DMS153 treated with DMSO at 0.1 percent for 48 hours (cell line): Measurements from ENCODE around the gene PITPNM1.
"Not testable (repeated sequence)": the region's sequence is repeated elsewhere in the genome, so short reads cannot be mapped to it uniquely, and the experiment has no call there.

Source experiments
- DNase-seq: peaks from one replicate; lab custom pipeline; 2025; ENCODE audit not compliant: unreplicated experiment; lab: John Stamatoyannopoulos, UW

Gene PITPNM1

DNA sequence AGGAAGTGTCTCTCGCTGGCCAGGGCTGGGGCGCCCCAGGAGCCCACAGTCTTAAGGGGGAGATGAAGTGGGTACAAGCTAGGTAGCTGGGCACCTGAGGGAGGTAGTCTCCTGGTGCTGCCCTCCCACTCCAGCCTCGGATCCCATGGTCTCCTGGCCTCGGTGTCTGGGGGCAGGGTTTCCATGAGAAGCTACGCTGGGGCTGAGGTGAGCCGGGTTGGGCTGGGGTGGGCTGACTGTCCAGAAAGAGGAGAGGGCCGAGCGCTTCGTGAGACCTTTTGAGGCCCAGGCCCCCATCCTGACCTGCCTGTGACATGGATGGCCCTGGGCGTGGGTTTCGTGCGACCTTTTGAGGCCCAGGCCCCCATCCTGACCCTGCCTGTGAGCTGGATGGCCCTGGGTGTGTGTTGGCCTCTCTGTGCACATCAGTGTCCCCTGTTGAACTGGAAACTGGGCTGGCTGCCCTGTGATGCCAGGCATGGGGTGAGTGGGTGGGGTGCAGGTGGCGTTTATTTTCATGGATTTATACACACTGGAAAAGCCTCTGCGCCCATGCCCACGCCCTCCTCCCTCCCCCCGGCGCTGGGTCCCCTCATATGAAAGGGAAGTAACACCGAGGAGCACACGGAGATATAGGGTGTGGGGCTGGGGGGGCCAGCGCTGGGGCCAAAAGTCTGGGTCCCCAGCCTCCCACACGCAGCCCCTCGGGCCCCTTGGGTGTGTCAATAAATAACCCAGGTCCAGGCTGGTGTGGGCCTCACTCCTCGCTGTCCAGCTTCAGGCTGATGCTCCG lies 13.7 kb downstream of the PITPNM1 start:
- no peak for DNase-seq

DNA sequence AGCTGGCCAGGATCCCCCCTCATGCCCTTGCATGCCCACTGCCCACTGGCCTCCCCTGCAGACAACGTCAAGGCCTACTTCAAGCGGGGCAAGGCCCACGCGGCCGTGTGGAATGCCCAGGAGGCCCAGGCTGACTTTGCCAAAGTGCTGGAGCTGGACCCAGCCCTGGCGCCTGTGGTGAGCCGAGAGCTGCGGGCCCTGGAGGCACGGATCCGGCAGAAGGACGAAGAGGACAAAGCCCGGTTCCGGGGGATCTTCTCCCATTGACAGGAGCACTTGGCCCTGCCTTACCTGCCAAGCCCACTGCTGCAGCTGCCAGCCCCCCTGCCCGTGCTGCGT lies 14.5 kb downstream of the PITPNM1 start:
- DNase-seq, result no peak

GRCh38 chr11:67489885-67490726 lies 15.1 kb downstream of the PITPNM1 start:
- DNase-seq, result no peak

- no peak for DNase-seq
Measured at GRCh38 chr11:67489203-67489884, 15.8 kb downstream of the PITPNM1 start.

GRCh38 chr11:67486481-67487195 lies 18.5 kb downstream of the PITPNM1 start:
- DNase-seq, result no peak

- not testable (repeated sequence) for DNase-seq
Measured at GRCh38 chr11:67485873-67486361, 19.2 kb downstream of the PITPNM1 start.

DNA sequence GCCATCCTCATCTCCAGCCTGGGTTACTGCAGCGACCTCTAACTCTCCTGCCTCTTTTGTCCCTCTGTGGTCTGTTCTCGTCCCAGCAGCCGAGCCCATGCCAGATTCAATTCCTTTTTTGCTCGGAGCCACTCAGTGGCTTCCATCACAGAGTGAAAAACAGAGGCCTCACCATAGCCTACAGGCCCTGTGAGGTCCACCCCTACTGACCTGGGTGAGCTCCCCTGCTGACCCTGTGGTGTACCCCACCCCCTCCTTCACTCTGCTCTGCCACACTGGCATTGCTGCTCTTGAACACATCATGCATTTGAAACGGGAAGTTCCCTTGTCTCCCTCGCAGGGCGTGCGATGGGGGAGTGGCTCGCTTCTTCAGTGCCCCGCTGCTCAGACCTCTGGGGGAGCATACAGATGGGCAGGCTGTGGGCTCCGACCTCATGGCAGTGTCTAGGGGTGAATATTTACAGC lies 20.3 kb downstream of the PITPNM1 start:
- DNase-seq, result no peak

DNA sequence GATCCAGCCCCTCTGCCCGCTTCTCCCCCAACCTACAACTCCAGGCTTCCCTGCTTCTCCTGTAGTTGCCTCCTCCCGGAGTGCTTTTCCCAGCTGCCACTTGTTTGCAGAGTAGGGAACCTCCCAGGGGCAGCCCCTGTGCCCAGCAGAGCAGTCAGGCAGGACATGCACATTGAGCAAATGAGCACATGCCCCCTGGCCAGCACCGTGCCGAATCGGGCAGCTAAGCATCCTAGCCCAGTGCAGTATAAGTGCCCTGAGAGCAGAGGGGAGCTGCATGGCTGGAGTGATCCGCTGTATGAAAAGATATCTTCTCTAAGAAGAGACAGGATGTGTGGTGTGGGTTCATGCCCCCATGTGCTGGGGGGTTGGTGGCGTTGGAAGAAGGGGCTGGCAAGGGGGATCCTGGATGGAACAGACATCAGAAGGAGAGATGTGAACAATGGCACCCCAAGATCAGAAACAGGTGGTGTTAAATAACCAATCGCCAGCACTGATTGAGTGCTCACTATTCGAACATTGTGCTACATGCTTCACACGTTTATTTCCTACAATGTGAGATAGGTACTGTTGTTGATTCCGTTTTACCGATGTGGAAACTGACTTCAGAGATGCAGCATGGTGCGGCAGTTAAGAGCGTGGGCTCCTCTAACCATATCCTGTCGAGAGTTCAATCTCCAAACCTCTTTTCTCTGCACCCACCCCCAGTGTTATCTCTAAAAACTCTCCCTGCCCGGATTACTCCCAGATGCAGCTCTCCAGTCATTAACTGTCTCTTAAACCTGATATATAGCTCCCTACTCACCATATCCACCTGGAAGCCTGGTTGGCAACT lies 21.1 kb downstream of the PITPNM1 start:
- DNase-seq, result no peak

GRCh38 chr11:67482827-67483798 lies 22.1 kb downstream of the PITPNM1 start, which contains the start of gene AIP:
AIP (plus strand) TSS chr11:67483026; CDS start chr11:67483159, 133 bp downstream.
- peak; percentile 98 for DNase-seq

DNA sequence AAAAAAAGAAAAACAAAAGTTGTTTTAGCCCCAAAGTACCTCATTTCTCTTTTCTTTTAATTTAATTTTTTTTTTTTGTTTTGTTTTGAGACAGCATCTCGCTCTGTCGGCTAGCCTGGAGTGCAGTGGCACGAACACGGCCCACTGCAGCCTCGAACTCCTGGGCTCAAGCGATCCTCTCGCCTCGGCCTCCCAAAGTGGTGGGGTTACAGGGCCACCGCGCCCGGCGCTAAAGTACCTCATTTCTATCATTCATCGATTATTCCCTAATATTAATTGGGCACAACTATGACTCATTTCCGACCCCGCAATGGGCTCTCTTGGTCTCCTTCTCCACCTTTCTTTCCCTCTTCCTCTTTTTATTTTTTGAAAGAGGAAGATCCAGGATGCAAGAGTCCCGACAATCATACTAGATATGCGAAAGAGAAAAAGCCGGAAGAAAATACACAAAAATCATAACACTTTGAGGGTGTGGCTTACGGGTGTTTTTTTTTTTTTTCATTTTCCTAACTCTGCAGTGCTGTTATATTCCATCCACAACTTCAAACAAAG lies 22.8 kb downstream of the PITPNM1 start:
- DNase-seq, result no peak

GRCh38 chr11:67477344-67478050 lies 27.7 kb downstream of the PITPNM1 start:
- not testable (repeated sequence) for DNase-seq

DNA sequence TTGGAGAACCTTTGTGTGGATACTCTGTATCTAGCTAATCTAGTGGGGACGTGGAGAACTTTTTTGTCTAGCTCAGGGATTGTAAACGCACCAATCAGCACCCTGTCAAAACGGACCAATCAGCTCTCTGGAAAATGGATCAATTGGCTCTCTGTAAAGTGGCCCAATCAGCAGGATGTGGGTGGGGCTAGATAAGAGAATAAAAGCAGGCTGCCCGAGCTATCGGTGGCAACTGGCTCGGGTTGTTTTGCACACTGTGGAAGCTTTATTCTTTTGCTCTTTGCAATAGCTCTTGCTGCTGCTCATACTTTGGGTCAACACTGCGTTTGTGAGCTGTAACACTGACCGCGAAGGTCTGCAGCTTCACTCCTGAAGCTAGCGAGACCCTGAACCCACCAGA lies 28.5 kb downstream of the PITPNM1 start:
- DNase-seq, result not testable (repeated sequence)

DNA sequence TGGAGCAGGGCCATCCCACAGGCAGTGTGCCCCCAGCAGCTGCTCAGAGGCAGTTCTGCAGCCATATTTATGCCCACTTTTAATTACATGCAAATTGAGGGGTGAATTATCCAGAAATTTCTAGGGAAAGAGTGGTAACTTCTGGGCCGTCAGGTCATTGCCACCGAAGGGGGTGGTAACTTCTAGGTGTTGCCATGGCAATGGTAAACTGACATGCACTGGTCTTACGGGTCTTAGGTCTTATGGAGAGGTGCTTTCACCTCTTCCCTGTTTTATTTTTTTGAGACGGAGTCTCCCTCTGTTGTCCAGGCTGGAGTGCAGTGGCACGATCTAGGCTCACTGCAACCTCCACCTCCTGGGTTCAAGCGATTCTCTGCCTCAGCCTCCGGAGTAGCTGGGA lies 32.3 kb downstream of the PITPNM1 start:
- DNase-seq, result no peak

- DNase-seq, result no peak
Measured at GRCh38 chr11:67470337-67471002, 34.7 kb downstream of the PITPNM1 start.

DNA sequence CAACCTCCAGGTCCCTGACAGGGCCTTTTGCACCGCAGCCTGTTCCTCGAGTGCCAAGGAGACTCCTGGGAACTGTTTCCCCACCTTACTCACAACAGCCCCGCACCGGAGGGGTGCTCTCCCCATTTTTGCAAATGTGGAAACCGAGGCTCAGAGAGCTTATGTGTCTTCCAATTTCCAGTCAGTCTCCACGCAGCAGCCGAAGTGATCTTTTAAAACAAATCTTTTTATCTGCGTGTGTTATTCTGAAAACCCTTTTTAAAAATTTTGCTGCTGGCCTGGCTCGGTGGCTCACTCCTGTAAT lies 35.7 kb downstream of the PITPNM1 start:
- DNase-seq, result no peak

DNA sequence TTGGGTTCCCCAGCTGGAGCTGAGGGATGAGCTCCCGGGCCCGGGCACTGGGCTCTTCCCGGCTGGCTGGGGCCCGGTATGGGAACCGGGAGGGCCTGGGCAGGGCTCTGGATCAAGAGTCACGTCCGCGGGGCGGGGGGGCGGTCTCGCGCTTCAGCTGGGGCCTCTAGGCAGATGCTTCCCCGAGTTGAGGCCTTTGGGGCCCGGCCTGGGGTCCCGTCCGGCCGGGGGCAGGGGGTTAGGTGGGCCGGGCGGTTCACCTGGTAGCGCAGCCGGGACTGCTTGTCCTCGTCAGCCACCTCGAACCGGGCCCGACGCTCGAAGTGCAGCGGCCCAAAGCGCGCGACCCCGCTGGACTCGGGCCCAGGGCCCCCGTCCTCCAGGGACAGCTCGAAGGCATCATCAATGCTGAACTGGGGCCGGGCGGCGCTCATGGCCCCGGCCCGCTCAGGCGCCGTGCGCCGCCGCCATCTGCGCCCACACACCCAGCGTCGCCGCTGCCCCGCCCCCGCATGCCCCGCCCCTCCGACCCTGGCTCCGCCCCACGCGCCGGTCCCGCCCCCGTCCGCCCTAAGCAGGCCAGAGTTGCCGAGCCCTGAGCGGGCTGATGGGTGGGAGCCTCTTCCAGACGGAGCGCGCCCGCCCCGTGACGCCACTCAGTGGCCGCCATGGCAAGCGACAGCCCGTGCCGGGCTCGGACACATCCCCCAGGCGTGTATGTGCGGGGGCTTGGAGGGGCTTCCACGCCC lies 36.2 kb downstream of the PITPNM1 start, which contains the start of gene TMEM134:
TSS of gene TMEM134 (minus strand) at position 493 of the 749 bp plus-strand sequence. CDS start at position 434, 59 bp downstream.
- DNase-seq, result peak; percentile 64

DNA sequence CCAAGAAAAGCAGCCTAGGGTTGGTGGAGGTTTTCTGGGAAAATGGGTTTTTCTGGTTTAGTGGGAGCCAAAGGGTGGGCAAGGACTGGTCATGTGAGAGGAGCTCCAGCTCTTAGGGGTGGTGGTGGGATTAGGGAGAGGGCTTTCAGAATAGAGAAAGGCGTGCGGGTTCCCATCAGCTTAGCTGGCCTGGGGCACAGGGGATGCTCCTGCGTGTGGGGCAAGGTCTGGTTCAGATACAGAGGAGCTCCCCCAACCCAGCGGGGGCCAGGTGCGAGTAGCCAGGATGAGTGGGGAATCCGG lies 36.8 kb downstream of the PITPNM1 start:
- DNase-seq, result no peak
